Thyroid gland (tissue), 4 donors: Measurements from ENCODE around the gene SUPT3H. TPM values are rescaled to one million over a fixed set of nuclear protein-coding genes. Genes with fewer than 3 reads are reported as not detected.

ENCODE experiments used
- DNase-seq, 2 donors: peaks; one replicate each; pipeline ENCODE4 v3.0.0-alpha.2; 2019
- H3K27ac ChIP-seq, 3 donors: fragments of 200-600 bp; sonication (generic); 1 replicate in 2 of 3; 2 replicates in 1 of 3; pipeline ENCODE4 v1.5.1; 2016 to 2019; ENCODE audit warnings: mild to moderate bottlenecking in 1 of 3, moderate library complexity in 1 of 3
- H3K27me3 ChIP-seq: fragments of 200-600 bp; sonication (generic); one replicate; pipeline ENCODE4 v1.5.1; 2019
- H3K36me3 ChIP-seq, 2 donors: fragments of 200-600 bp; sonication (generic); one replicate each; pipeline ENCODE4 v1.5.1; 2016 to 2019
- H3K4me1 ChIP-seq, 2 donors: fragments of 200-600 bp; sonication (generic); one replicate each; pipeline ENCODE4 v1.5.1; 2017 to 2019
- H3K4me3 ChIP-seq, 3 donors: fragments of 200-600 bp; sonication (generic); replicated peaks in 1 of 3; 1 replicate in 2 of 3; 2 replicates in 1 of 3; pipeline ENCODE4 v1.5.1; 2016; ENCODE audit warnings: mild to moderate bottlenecking in 1 of 3
- H3K9me3 ChIP-seq: fragments of 200-600 bp; sonication (generic); one replicate; pipeline ENCODE4 v1.5.1; 2017
- POLR2A ChIP-seq, 2 donors: fragments of 450-650 bp; IDR thresholded peaks; one replicate each; pipeline ENCODE4 v1.6.1; 2017; ENCODE audit warnings: antibody characterized with exemption in 2 of 2, mild to moderate bottlenecking in 2 of 2, moderate library complexity in 1 of 2
- WGBS, 2 donors: methylation state at CpG; one replicate each; pipeline ENCODE4 v1.1.5; 2017; 5-methylcytosine and 5-hydroxymethylcytosine counted together
- intact Hi-C: fragments of 100-400 bp; cut with DNase I; formaldehyde crosslinking; loops from one replicate; pipeline ENCODE4 v1.15.1; 2023
- total RNA-seq, 4 donors: library from RNA; depleted of rRNA; stranded (reverse); fragments of >200 nt; gene quantifications; one replicate each; pipeline ENCODE4 v1.2.3, GENCODE V29; 2016
- TF ChIP-seq, protein P1 (sequence below), 6 experiments: fragments of 200-600 bp in 3 of 6; fragments of 450-650 bp in 3 of 6; sonication (generic) in 3 of 6; IDR thresholded peaks; one replicate each; pipeline ENCODE4 v1.5.1; 2016 to 2019; ENCODE audit warnings: antibody characterized with exemption in 6 of 6, mild to moderate bottlenecking in 2 of 6, inconsistent platforms in 1 of 6, moderate library complexity in 1 of 6

SUPT3H gene
- total RNA-seq, 4 donors from 2014 or later = 9.8 to 21.6 (median 11.1) TPM

GRCh38 chr6:44789806-44790205 is 587.9 kb downstream of the SUPT3H start:
- Histone ChIP-seq H3K9me3 (no peaks in the 10 kb centered on the region), H3K27ac (no peak overlapping the region), H3K27me3 (no peaks in the 10 kb centered on the region), H3K36me3 (no peaks in the 10 kb centered on the region), H3K4me3 (no peak overlapping the region), H3K4me1 (no peaks in the 10 kb centered on the region)
- intact Hi-C loops = no loop called here
- TF ChIP-seq POLR2A (IDR thresholded peaks at IDR 0.05) = no peak
- TF ChIP-seq, protein P1, sequence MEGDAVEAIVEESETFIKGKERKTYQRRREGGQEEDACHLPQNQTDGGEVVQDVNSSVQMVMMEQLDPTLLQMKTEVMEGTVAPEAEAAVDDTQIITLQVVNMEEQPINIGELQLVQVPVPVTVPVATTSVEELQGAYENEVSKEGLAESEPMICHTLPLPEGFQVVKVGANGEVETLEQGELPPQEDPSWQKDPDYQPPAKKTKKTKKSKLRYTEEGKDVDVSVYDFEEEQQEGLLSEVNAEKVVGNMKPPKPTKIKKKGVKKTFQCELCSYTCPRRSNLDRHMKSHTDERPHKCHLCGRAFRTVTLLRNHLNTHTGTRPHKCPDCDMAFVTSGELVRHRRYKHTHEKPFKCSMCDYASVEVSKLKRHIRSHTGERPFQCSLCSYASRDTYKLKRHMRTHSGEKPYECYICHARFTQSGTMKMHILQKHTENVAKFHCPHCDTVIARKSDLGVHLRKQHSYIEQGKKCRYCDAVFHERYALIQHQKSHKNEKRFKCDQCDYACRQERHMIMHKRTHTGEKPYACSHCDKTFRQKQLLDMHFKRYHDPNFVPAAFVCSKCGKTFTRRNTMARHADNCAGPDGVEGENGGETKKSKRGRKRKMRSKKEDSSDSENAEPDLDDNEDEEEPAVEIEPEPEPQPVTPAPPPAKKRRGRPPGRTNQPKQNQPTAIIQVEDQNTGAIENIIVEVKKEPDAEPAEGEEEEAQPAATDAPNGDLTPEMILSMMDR (IDR thresholded peaks at IDR 0.05) = no peak
- DNase-seq = no peak
- 69 to 75% methylated on average over 7 of the region's 7 CpGs for WGBS, 2 donors

GRCh38 chr6:44789061-44789460 is 588.7 kb downstream of the SUPT3H start:
- Histone ChIP-seq H3K9me3 (no peaks in the 10 kb centered on the region), H3K27me3 (no peaks in the 10 kb centered on the region), H3K27ac (no peak overlapping the region), H3K4me3 (no peak overlapping the region), H3K4me1 (no peaks in the 10 kb centered on the region), H3K36me3 (no peaks in the 10 kb centered on the region)
- WGBS, 2 donors = 84 to 91% methylated on average over 5 of the region's 5 CpGs
- no peak for DNase-seq
- intact Hi-C loops = no loop called here
- no peak for TF ChIP-seq POLR2A (IDR thresholded peaks at IDR 0.05)
- TF ChIP-seq, protein P1 (IDR thresholded peaks at IDR 0.05) = no peak

DNA sequence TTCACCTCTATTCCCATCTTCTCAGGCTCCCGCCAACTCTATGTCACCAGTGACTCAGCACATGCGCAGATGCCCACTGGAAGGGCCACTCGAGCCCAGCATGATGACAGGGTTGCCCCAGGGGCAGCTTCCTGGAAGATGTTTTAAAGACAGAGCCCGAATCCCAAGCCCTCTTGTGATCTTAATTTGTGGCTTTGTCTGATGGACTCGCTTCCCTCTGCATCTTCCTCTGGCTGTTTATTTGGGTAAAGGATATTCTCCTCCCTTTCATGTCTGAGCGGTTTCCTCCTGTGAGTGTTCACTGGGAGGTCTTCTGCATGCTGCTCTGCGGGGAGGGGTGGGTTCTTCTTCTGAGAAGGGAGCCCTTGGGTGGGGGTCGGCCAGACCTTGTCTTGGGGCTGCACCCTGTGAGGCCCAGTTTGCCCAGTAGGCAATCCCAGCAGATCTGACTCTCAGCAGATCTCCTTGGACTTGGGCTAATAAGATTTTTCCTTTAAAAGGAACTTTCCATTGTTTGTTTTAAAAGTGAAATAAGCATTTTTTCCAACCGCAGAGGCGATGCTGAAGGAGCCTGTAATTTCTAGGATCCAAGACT is 589.2 kb downstream of the SUPT3H start:
- 78% methylated on average over 10 of the region's 10 CpGs for WGBS, 2 donors

GRCh38 chr6:44787254-44787834 is 590.4 kb downstream of the SUPT3H start:
- H3K27me3 ChIP-seq = no peaks in the 10 kb centered on the region
- H3K4me1 ChIP-seq = no peaks in the 10 kb centered on the region
- H3K9me3 ChIP-seq = no peaks in the 10 kb centered on the region
- no peaks in the 10 kb centered on the region for H3K36me3 ChIP-seq
- no peak overlapping the region for H3K27ac ChIP-seq
- no peak for DNase-seq
- intact Hi-C loops = no loop called here
- WGBS, 2 donors = 87 to 88% methylated on average over 8 of the region's 8 CpGs
- TF ChIP-seq, protein P1 (IDR thresholded peaks at IDR 0.05) = no peak
- no peak for TF ChIP-seq POLR2A (IDR thresholded peaks at IDR 0.05)
- H3K4me3 ChIP-seq = no peak overlapping the region

More for the DNA sequence above, 589.2 kb downstream of the SUPT3H start:
- intact Hi-C loops = no loop called here
- no peaks in the 10 kb centered on the region for H3K4me1 ChIP-seq
- H3K27me3 ChIP-seq = no peaks in the 10 kb centered on the region
- H3K27ac ChIP-seq = no peak overlapping the region
- H3K4me3 ChIP-seq = no peak overlapping the region
- no peak for TF ChIP-seq POLR2A (IDR thresholded peaks at IDR 0.05)
- TF ChIP-seq, protein P1 (IDR thresholded peaks at IDR 0.05) = no peak
- no peaks in the 10 kb centered on the region for H3K36me3 ChIP-seq
- no peaks in the 10 kb centered on the region for H3K9me3 ChIP-seq
- no peak for DNase-seq

DNA sequence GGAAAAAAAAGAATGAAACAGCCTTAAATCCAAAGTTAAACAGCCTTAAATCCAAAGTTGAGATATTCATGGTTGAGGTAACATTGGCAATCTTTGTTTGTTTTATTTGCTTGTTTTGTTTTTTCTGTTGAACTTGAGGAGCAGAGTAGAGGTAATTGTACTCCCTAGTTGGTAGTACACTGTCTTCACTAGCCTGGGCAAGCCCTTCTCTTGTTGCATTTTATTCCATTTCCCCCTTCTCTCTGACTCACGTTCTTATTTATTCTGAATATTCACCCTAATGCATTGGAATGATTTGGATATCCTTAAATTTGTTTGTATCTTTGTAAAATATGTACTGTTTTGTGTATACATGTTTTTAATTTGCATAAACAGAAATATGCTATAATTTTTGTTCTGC is 592.6 kb downstream of the SUPT3H start:
- Histone ChIP-seq H3K36me3 (no peaks in the 10 kb centered on the region), H3K27me3 (no peaks in the 10 kb centered on the region), H3K9me3 (no peaks in the 10 kb centered on the region), H3K4me1 (no peaks in the 10 kb centered on the region), H3K27ac (no peak overlapping the region), H3K4me3 (no peak overlapping the region)
- intact Hi-C loops = no loop called here
- DNase-seq = no peak
- 53 to 62% methylated on average over 1 of the region's 1 CpG for WGBS, 2 donors
- no peak for TF ChIP-seq POLR2A (IDR thresholded peaks at IDR 0.05)
- TF ChIP-seq, protein P1 (IDR thresholded peaks at IDR 0.05) = no peak
